Memory B cell (primary cell): ENCODE results near the gene PDCL2.

Experiments
- ATAC-seq: fragments of 150-1000 bp; cut with Tn5 transposase; 2 replicates; pipeline ENCODE4 v1.10.0; 2021; ENCODE audit warnings: low read depth, mild to moderate bottlenecking, moderate library complexity
- DNase-seq, 2 donors: peaks; one replicate each; pipeline ENCODE4 v3.0.0; 2022; ENCODE audit warnings: low spot score in 2 of 2
- H3K27ac Mint-ChIP-seq: one replicate; pipeline ENCODE4 v1.8.0; 2022; ENCODE audit warnings: mild to moderate bottlenecking, moderate library complexity, mixed read lengths
- H3K27me3 Mint-ChIP-seq: one replicate; pipeline ENCODE4 v1.8.0; 2022; ENCODE audit warnings: mixed read lengths
- H3K36me3 Mint-ChIP-seq: one replicate; pipeline ENCODE4 v1.8.0; 2022; ENCODE audit warnings: mild to moderate bottlenecking, mixed read lengths
- H3K4me1 Mint-ChIP-seq: one replicate; pipeline ENCODE4 v1.8.0; 2022; ENCODE audit warnings: mixed read lengths
- H3K4me3 Mint-ChIP-seq: one replicate; pipeline ENCODE4 v1.8.0; 2022; ENCODE audit warnings: mild to moderate bottlenecking, moderate library complexity, mixed read lengths
- H3K9me3 Mint-ChIP-seq: one replicate; pipeline ENCODE4 v1.8.0; 2022; ENCODE audit warnings: mixed read lengths

Gene PDCL2

DNA sequence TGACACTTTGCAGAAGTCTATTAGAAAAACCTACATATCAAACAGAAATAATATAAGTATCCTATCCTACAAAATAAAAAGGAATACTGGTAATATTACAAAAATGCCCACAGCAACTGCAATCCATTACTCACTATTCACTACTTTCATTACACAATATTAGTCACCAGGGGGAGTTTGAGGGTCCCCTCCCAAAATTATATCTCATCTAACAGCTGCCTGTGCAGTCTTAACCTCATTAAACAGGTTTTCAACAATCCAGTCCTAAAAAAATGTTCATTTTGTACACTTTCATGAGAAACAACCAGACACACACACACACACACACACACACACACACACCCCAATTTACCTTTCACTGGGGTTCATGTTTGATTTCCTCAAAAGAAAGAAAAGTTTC lies 48.2 kb downstream of the PDCL2 start:
- Mint-ChIP-seq H3K4me3 (no peak overlapping the region), H3K9me3 (no peaks in the 10 kb centered on the region), H3K36me3 (peaks cover 2% of the 10 kb centered on the region), H3K27me3 (no peaks in the 10 kb centered on the region), H3K27ac (peak overlapping the region; percentile 55), H3K4me1 (peaks cover 18% of the 10 kb centered on the region)
- DNase-seq (no peak), ATAC-seq (no peak)

DNA sequence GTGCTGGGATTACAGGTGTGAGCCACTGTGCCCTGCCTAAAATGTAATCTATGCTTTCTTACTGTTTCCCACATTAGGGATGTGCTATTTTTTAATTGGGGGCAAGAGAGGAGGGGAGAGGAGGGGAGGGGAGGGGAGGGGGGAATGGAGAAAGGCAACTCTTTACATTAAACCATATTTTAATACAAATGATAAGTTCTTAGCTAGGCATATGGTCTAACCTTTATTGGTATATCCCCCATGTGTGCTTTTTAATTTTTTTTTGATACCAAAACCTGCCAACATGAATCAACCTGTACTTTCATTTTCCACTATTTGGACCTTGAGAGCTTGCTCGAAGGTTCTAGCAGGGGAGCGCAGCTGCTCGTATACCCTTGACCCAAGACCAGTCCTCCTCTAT lies 51.8 kb downstream of the PDCL2 start:
- Mint-ChIP-seq H3K4me3 (no peak overlapping the region), H3K36me3 (peaks cover 6% of the 10 kb centered on the region), H3K9me3 (no peaks in the 10 kb centered on the region), H3K4me1 (peaks cover 14% of the 10 kb centered on the region), H3K27me3 (no peaks in the 10 kb centered on the region), H3K27ac (no peak overlapping the region)
- DNase-seq (no peak), ATAC-seq (no peak)

DNA sequence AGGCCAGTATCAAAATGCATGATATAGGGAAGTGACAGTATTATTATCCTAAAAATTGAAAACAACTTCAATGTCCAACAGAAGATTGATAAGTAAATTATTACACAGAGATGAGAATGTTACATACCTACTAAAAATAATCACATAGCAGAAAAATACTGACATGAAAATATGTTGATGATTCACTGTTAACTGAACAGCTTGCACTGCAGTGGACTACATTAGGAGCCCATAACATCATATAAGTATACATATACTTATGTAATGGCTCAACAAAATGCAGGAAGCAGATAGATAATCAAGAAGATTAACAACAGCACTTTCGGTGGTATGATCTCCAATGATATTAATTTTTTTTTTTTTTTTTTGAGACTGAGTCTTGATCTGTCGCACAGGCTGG lies 52.4 kb downstream of the PDCL2 start:
- peaks cover 12% of the 10 kb centered on the region for H3K4me1 Mint-ChIP-seq
- no peaks in the 10 kb centered on the region for H3K9me3 Mint-ChIP-seq
- H3K27me3 Mint-ChIP-seq: no peaks in the 10 kb centered on the region
- no peak for ATAC-seq
- H3K27ac Mint-ChIP-seq: no peak overlapping the region
- no peak for DNase-seq
- no peak overlapping the region for H3K4me3 Mint-ChIP-seq
- H3K36me3 Mint-ChIP-seq: peaks cover 6% of the 10 kb centered on the region

DNA sequence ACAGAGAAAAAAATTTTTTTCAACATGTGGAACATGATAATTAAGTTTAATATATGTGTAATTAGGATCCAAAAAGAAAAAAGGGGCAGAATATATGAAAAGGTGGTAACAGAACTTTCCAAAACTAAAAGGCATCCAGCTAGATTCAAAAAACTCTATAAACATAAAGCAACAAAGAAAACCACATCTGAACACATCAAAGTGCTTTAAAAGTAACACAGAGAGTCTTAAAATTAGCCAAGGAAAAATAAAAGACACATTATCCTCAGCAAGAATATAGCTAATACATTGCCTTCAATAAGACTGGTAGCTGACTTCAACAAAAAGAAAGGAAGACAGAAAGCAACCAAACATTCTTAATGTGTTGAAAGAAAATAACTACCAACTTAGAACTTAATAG lies 53.5 kb downstream of the PDCL2 start:
- Mint-ChIP-seq H3K27me3 (no peaks in the 10 kb centered on the region), H3K9me3 (peaks cover 2% of the 10 kb centered on the region), H3K36me3 (peaks cover 8% of the 10 kb centered on the region), H3K27ac (no peak overlapping the region), H3K4me1 (peaks cover 5% of the 10 kb centered on the region), H3K4me3 (no peak overlapping the region)
- ATAC-seq (no peak), DNase-seq (no peak)

DNA sequence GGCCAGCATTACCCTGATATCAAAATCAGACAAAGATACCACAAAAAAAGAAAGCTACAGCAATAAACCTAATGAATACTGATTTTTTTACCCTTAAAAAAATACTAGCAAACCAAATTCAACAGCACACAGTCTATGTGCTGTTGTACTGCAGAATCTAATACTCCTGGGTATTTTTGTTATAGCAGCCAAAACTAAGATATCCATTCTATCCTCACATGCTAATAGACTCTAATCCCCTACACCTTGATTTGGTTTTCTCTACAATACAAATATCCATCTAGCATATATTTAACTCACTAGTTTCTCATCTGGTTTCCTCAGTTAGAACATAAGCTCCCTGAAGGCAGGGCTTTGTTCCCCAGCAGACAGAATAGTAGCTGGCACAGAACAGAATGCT lies 57.7 kb downstream of the PDCL2 start:
- Mint-ChIP-seq H3K36me3 (peaks cover 22% of the 10 kb centered on the region), H3K27ac (no peak overlapping the region), H3K4me1 (peaks cover 2% of the 10 kb centered on the region), H3K9me3 (peaks cover 4% of the 10 kb centered on the region), H3K4me3 (no peak overlapping the region), H3K27me3 (no peaks in the 10 kb centered on the region)
- DNase-seq (no peak), ATAC-seq (no peak)

DNA sequence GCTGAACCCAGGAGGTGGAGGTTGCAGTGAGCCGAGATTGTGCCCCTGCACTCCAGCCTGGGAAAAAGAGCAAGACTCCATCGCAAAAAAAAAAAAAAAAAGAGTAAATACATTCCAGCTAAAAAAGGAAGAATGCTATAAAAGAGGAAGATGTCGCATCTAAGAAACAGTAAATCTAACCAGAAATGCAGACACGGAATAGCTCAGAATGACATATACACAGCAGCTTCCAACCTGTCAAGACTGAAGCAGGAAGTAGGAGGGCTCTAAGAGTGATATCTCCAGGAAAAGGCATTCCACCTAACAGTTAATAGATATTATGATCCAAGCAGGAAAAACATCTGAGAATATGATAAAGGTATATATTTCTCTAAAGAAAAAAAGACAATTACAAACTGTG lies 61.4 kb downstream of the PDCL2 start:
- DNase-seq (no peak), ATAC-seq (no peak)
- Mint-ChIP-seq H3K4me1 (peaks cover 2% of the 10 kb centered on the region), H3K4me3 (no peak overlapping the region), H3K27me3 (no peaks in the 10 kb centered on the region), H3K9me3 (peaks cover 4% of the 10 kb centered on the region), H3K27ac (no peak overlapping the region), H3K36me3 (peaks cover 20% of the 10 kb centered on the region)

DNA sequence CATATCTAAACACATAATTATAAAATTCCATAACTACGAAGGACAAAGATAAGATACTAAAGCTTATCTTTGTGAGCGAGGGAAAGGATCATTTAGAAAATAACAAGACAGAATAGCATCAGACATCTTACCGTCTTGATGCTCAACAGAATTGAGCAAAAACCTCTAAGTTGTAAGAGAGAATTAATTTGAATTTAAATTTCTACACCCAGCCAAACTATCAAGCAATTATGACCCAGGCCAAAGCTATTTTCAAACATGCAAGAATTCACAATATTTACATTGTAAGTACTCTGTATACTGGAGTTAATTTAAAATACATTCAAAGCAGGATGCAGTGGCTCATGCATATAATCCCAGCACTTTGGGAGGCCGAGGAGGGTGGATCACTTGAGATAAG lies 61.9 kb downstream of the PDCL2 start:
- H3K36me3 Mint-ChIP-seq: peaks cover 20% of the 10 kb centered on the region
- DNase-seq (no peak), ATAC-seq (no peak)

DNA sequence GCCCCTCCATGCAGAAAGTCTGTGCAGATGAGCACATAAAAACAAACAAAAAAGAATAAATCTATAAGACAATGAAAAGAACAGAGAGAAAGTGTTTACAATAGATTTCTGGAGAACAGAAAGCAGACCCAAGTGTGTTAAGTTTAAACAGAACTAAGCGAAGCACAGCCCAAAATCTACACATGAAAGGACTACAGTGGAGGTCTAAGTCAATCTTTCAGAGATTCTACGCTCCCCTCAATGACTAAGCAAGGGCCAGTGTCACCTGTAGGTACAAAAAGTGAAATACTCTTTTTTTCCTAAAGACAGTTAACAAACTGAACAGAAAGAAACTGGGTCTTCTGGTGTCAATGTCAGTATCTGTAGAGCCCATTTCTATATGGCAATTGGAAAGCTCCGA lies 63.6 kb downstream of the PDCL2 start:
- H3K27me3 Mint-ChIP-seq: no peaks in the 10 kb centered on the region
- ATAC-seq: no peak
- peaks cover 2% of the 10 kb centered on the region for H3K4me1 Mint-ChIP-seq
- peaks cover 2% of the 10 kb centered on the region for H3K9me3 Mint-ChIP-seq
- H3K4me3 Mint-ChIP-seq: no peak overlapping the region
- no peak for DNase-seq
- no peak overlapping the region for H3K27ac Mint-ChIP-seq
- H3K36me3 Mint-ChIP-seq: peaks cover 18% of the 10 kb centered on the region

More for the DNA sequence above, 61.9 kb downstream of the PDCL2 start:
- no peak overlapping the region for H3K4me3 Mint-ChIP-seq
- peaks cover 2% of the 10 kb centered on the region for H3K4me1 Mint-ChIP-seq
- no peak overlapping the region for H3K27ac Mint-ChIP-seq
- H3K9me3 Mint-ChIP-seq: peaks cover 4% of the 10 kb centered on the region
- no peaks in the 10 kb centered on the region for H3K27me3 Mint-ChIP-seq

DNA sequence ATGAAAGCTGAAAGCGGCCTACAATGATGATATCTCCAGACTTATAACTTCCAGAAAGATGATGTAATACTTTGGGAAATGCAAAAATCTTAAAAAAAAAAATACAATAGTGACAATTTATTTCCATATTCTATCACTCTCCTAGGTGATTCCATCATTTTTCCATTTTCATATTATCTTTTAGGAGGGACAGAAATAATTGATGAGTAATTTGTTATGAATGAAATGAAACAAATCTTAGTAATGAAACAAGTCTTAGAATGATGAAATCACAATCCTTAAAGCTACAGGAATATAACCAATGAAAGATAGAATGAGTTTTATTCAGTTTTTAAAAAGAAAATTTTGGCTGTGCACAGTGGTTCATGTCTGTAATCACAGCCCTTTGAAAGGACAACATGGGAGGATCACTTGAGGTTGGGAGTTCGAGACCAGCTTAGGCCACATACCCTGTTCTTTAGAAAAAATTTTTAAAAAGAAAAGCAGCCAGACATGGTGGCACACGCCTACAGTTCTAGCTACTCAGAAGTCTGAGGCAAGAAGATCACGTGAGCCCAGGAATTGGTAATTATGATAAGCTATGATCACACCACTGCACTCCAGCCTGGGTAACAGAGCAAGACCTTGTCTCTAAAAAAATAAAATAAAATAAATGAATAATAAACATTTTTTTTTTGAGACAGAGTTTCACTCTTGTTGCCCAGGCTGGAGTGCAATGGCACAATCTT lies 67.0 kb downstream of the PDCL2 start:
- Mint-ChIP-seq H3K27me3 (no peaks in the 10 kb centered on the region), H3K9me3 (no peaks in the 10 kb centered on the region), H3K4me1 (peaks cover 12% of the 10 kb centered on the region), H3K27ac (no peak overlapping the region), H3K36me3 (peaks cover 9% of the 10 kb centered on the region), H3K4me3 (no peak overlapping the region)
- DNase-seq (no peak), ATAC-seq (no peak)

DNA sequence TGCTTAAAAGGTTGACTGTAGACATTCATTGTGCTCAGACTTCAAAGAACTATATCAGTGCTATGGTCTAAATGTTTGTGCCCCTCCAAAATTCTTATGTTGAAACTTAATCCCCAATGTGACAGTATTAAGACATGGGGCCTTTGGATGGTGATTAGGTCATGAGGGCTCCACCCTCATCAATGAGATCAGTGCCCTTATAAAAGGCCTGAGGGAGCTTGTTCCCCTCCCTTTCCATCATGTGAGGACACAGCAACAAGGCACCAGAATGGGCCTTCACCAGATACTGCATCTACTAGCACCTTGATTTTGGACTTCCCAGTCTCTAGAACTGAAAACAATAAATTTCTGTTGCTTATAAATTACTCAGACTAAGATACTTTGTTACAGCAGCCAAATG lies 73.6 kb downstream of the PDCL2 start:
- Mint-ChIP-seq H3K27ac (no peak overlapping the region), H3K27me3 (no peaks in the 10 kb centered on the region)
- ATAC-seq: no peak

DNA sequence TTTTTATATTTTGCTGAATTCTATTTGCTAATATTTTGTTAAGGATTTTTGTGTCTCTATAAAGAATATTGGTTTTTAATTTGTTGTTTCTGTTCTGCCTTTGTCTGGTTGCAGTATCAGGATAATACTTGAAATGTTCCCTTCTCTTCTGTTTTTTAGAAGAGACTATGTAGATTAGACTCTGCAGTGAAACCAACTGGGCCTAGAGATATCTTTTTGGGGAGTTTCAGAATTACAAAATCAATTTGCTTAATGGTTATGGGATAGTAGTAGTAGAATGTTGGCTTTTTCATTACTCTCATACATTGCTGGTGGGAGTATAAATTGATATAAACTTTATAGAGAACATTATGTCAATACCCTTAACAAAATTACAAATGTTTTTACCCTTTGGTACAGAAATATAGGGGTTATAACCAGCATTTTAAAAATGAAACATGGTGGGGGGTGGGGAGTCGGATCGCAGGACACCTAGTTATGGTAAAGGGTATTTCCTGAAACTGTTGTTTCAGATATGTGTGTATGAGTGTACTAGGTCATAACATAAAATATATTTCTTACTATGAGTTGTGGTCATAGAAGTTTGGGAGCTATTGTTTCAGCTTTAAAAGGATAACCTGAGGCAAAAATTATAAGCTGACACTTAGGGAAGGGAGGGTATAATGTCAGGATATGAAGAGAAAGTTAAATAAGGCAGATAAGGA lies 74.4 kb downstream of the PDCL2 start:
- Mint-ChIP-seq H3K27ac (no peak overlapping the region), H3K27me3 (no peaks in the 10 kb centered on the region), H3K4me1 (peaks cover 18% of the 10 kb centered on the region), H3K4me3 (no peak overlapping the region), H3K9me3 (peaks cover 4% of the 10 kb centered on the region), H3K36me3 (peaks cover 13% of the 10 kb centered on the region)
- ATAC-seq: no peak
- DNase-seq: no peak

More for the DNA sequence above, 73.6 kb downstream of the PDCL2 start:
- peaks cover 10% of the 10 kb centered on the region for H3K36me3 Mint-ChIP-seq
- no peak for DNase-seq
- no peak overlapping the region for H3K4me3 Mint-ChIP-seq
- H3K4me1 Mint-ChIP-seq: peaks cover 18% of the 10 kb centered on the region
- peaks cover 4% of the 10 kb centered on the region for H3K9me3 Mint-ChIP-seq

DNA sequence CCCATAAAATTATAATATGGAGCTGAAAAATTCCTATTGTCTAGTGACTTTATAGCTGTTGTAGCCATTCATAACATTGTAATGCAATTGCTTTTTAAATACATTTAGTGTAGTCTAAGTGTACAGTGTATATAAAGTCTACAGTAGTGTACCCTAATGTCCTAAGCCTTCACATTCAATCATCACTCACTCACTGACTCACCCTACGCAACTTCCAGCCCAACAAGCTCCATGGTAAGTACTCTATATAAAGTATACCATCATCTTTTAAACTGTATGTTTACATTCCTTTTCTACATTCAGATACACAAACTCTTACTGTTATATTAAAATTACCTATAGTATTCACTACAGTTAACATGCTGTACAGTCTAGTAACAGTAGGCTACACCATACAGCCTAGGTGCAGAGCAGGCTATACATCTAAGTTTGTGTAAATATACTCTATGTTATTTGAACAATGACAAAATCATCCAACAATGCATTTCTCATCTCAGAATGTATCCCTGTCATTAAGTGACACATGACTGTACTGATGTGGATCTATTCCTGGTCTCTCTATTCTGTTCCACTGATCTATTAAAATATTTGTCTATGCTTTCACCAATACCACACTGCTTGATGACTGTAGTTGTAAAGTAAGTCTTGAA lies 79.0 kb downstream of the PDCL2 start:
- no peaks in the 10 kb centered on the region for H3K27me3 Mint-ChIP-seq
- peaks cover 12% of the 10 kb centered on the region for H3K36me3 Mint-ChIP-seq
- H3K9me3 Mint-ChIP-seq: peaks cover 3% of the 10 kb centered on the region
- no peak overlapping the region for H3K4me3 Mint-ChIP-seq
- no peak for ATAC-seq
- no peak for DNase-seq
- no peak overlapping the region for H3K27ac Mint-ChIP-seq
- H3K4me1 Mint-ChIP-seq: peaks cover 21% of the 10 kb centered on the region

DNA sequence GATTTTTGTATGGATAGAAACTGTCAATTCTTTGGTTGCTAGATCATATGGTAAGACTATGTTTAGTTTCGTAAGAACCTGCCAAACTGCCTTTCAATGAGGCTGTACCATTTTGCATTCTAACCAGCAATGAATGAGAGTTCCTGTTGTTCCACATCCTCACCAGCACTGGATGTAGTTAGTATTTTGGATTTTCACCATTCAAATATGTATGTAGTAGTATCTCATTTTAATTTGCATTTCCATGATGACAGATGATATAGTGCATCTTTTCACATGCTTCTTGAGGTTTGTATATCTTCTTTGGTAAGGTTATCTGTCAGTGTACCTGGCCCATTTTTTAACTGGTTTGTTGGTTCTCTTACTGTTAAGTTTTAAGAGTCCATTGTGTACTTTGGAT lies 80.0 kb downstream of the PDCL2 start:
- Mint-ChIP-seq H3K4me1 (peaks cover 19% of the 10 kb centered on the region), H3K27me3 (no peaks in the 10 kb centered on the region), H3K4me3 (no peak overlapping the region), H3K27ac (no peak overlapping the region), H3K36me3 (peaks cover 11% of the 10 kb centered on the region), H3K9me3 (peaks cover 2% of the 10 kb centered on the region)
- DNase-seq (no peak), ATAC-seq (no peak)

DNA sequence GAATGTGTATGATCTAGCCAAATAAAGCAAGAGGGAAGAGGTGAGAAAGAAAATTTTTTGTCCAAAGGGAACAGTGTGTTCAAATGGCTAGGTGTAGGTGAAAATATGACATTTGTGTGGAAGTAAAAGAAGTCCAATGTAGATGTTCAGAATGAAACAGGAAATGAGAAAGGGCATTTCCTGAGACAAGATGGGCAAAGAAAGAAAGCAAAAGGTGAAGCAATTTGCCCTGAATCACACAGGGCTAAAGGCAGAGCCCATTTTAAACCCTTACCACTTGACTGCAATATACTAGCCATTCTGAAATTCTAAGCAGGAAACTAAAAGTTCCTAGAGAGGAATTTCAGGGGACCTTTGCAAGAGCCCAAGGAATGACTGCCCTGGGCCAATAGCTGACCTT lies 81.4 kb downstream of the PDCL2 start:
- Mint-ChIP-seq H3K4me1 (peaks cover 17% of the 10 kb centered on the region), H3K36me3 (peaks cover 13% of the 10 kb centered on the region), H3K27ac (no peak overlapping the region), H3K27me3 (no peaks in the 10 kb centered on the region), H3K4me3 (no peak overlapping the region), H3K9me3 (peaks cover 2% of the 10 kb centered on the region)
- DNase-seq (no peak), ATAC-seq (no peak)
